ENCODE measurements around the gene BICRAL. TPM values are rescaled to one million over a fixed set of nuclear protein-coding genes. Genes with fewer than 3 reads are reported as not detected.
A peak's percentile ranks its signal among the peaks of the same experiment; 100 is the strongest.
"Not testable (repeated sequence)": the region's sequence is repeated elsewhere in the genome, so short reads cannot be mapped to it uniquely, and the experiment has no call there.

BICRAL gene
- total RNA-seq, 4 donors from 2014 or later: 14.7 to 34.8 (median 21.5) TPM

DNA sequence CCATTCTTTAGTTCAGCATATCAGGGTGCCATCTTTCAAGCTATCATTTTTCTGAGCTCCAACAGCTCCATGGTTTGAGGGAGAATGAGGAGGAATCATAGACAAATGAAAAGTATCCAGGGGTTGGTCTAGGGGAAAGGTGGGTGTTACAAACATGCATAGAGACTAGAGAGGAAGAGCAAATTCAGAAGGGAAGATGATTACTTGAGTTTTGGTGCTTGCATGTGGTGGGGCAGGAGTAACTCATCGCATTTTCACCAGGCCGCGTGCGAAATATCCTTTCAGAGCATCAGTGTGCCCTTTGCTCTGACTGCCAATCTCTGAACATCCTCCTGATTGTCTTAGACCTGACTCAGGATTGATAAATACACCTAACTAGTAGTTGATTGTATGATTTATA, 7.7 kb upstream of the BICRAL start:
- 71 to 89% methylated on average over 4 of the region's 4 CpGs for WGBS, 2 donors (ENCODE audit: low coverage in 1 of 2)
- intact Hi-C loops (cut with DNase I; ENCODE audit: low total_unique reads): no loop called here
- in situ Hi-C loops (cut with MboI; ENCODE audit: low pct_ligation_motif_present in 1 of 4, low pct_unique_long_range_greater_than_20kb in 1 of 4, low sequenced_read_pairs in 3 of 4): no loop called here
- DNase-seq: no peak
- Histone ChIP-seq H3K4me3 (no peak overlapping the region), H3K9me3 (no peaks in the 10 kb centered on the region), H3K4me1 (peaks cover 13 to 53% (median 32%) of the 10 kb centered on the region in 4 donors), H3K36me3 (no peaks in the 10 kb centered on the region), H3K27me3 (no peaks in the 10 kb centered on the region), H3K27ac (peak overlapping the region; percentile 63 to 75 (median 71))
- TF ChIP-seq POLR2A (IDR thresholded peaks at IDR 0.05) (no peak), EP300 (IDR thresholded peaks at IDR 0.05; ENCODE audit: low read depth) (no peak), POLR2AphosphoS5 (IDR thresholded peaks at IDR 0.05) (no peak)
- TF ChIP-seq, protein P1, sequence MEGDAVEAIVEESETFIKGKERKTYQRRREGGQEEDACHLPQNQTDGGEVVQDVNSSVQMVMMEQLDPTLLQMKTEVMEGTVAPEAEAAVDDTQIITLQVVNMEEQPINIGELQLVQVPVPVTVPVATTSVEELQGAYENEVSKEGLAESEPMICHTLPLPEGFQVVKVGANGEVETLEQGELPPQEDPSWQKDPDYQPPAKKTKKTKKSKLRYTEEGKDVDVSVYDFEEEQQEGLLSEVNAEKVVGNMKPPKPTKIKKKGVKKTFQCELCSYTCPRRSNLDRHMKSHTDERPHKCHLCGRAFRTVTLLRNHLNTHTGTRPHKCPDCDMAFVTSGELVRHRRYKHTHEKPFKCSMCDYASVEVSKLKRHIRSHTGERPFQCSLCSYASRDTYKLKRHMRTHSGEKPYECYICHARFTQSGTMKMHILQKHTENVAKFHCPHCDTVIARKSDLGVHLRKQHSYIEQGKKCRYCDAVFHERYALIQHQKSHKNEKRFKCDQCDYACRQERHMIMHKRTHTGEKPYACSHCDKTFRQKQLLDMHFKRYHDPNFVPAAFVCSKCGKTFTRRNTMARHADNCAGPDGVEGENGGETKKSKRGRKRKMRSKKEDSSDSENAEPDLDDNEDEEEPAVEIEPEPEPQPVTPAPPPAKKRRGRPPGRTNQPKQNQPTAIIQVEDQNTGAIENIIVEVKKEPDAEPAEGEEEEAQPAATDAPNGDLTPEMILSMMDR (IDR thresholded peaks at IDR 0.05): no peak

DNA sequence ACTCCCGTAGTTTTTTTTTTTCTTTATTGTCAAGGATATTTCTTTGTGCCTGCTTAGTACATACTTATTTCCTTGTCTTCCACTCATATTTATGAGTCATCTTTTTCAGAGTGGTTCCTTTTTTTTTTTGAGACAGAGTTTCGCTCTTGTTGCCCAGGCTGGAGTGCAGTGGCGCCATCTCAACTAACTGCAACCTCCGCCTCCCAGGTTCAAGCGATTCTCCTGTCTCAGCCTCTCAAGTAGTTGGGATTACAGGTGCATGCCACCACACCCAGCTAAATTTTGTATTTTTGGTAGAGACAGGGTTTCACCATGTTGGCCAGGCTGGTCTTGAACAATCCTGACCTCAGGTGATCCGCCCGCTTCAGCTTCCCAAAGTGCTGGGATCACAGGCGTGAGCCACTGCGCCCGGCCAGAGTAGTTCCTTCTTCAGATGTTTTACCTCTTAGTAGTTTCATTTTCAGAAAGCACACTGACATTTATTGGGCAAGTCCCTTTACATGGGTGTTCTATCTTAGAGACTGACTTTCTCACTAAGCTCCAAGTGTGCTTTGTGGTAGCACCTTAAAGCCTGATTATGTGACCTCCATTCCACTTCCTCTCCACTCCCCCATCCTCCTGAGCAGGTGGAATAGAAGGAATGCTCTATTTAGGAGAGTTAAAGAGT, 6.9 kb upstream of the BICRAL start:
- peak in 2 of 3 donors; percentile 16 to 32 for TF ChIP-seq POLR2AphosphoS5 (IDR thresholded peaks at IDR 0.05)
- TF ChIP-seq POLR2A (IDR thresholded peaks at IDR 0.05): peak; percentile 20
- Histone ChIP-seq H3K4me1 (peaks cover 16 to 60% (median 36%) of the 10 kb centered on the region in 4 donors), H3K27ac (peak overlapping the region; percentile 63 to 75 (median 71)), H3K4me3 (peak overlapping the region in 1 of 4 donors; percentile 7)
- 71 to 81% methylated on average over 1 to 10 of the region's 10 CpGs for WGBS, 2 donors (ENCODE audit: low coverage in 1 of 2)
- H3K9me3 ChIP-seq; intact Hi-C loops (cut with DNase I; ENCODE audit: low total_unique reads); in situ Hi-C loops (cut with MboI; ENCODE audit: low pct_ligation_motif_present in 1 of 4, low pct_unique_long_range_greater_than_20kb in 1 of 4, low sequenced_read_pairs in 3 of 4); H3K36me3 ChIP-seq; H3K27me3 ChIP-seq: not testable (repeated sequence)
- peak; percentile 56 for DNase-seq

DNA sequence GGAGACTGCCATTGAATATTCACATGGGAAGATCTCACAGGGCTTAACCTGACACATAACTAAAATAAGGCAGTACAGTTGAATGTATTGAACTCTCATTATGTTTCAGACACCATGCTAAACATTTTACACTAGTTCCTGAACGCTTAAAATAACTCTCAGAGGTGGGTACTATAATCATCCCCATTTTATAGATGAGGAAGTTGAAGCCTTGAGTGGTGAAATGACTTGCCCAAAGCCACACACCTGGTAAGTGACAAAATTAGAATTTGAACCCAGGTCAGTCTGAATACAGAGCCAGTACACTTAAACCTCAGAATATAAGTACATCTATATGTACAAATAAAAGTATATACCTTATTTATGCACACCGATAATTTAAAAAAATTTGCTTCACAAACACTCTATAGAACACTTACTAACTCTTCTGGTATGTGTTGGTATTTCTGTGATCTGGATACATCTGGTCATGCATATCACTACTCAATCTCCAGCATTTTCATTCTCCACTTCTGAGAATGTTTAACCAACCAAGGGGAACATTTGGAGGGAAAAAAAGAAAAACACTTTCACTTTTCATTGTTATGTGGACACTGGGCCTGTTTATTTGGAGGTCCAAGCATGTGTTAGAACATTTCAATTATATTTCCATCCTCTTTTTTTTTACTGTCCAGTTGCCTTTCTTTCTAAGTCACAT, 4.6 kb upstream of the BICRAL start:
- no peak overlapping the region for H3K4me3 ChIP-seq
- H3K27me3 ChIP-seq: no peaks in the 10 kb centered on the region
- peaks cover 22 to 72% (median 44%) of the 10 kb centered on the region in 4 donors for H3K4me1 ChIP-seq
- no peak for DNase-seq
- TF ChIP-seq, protein P1 (IDR thresholded peaks at IDR 0.05): no peak
- TF ChIP-seq POLR2A (IDR thresholded peaks at IDR 0.05) (no peak), POLR2AphosphoS5 (IDR thresholded peaks at IDR 0.05) (no peak)
- intact Hi-C loops (cut with DNase I; ENCODE audit: low total_unique reads) (no loop called here), in situ Hi-C loops (cut with MboI; ENCODE audit: low pct_ligation_motif_present in 1 of 4, low pct_unique_long_range_greater_than_20kb in 1 of 4, low sequenced_read_pairs in 3 of 4) (no loop called here)
- WGBS, 2 donors (ENCODE audit: low coverage in 1 of 2): 44 to 64% methylated on average over 1 to 2 of the region's 2 CpGs
- no peaks in the 10 kb centered on the region for H3K36me3 ChIP-seq
- H3K9me3 ChIP-seq: no peaks in the 10 kb centered on the region
- H3K27ac ChIP-seq: peak overlapping the region; percentile 38 to 75 (median 70)

DNA sequence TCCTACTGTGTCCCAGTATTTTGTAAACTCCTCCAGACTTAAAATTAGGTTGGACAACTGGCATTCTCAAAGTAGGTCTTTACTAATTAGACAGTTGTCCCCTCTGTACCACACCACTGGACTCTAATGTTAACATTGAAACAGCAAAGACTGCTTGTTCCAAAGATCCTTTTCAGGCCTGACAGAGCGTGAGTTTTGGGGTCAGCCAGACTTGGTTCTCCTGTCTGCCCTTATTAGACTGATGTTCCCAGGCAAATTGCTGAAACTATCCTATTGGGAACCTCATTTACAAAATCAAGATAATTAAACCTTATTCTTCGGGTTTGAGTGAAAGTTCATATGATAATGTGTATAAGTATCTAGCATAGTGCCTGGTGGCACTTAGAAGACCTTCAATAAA, 3.7 kb upstream of the BICRAL start:
- H3K27ac ChIP-seq: peak overlapping the region; percentile 38 to 75 (median 70)
- TF ChIP-seq EP300 (IDR thresholded peaks at IDR 0.05; ENCODE audit: low read depth) (no peak), POLR2A (IDR thresholded peaks at IDR 0.05) (no peak), POLR2AphosphoS5 (IDR thresholded peaks at IDR 0.05) (no peak)
- TF ChIP-seq, protein P1 (IDR thresholded peaks at IDR 0.05): no peak
- H3K4me3 ChIP-seq: no peak overlapping the region
- DNase-seq: no peak
- intact Hi-C loops (cut with DNase I; ENCODE audit: low total_unique reads): no loop called here
- in situ Hi-C loops (cut with MboI; ENCODE audit: low pct_ligation_motif_present in 1 of 4, low pct_unique_long_range_greater_than_20kb in 1 of 4, low sequenced_read_pairs in 3 of 4): no loop called here
- H3K9me3 ChIP-seq: no peaks in the 10 kb centered on the region
- WGBS, 2 donors (ENCODE audit: low coverage in 1 of 2): 70 to 78% methylated on average over 1 to 2 of the region's 2 CpGs
- H3K4me1 ChIP-seq: peaks cover 22 to 72% (median 44%) of the 10 kb centered on the region in 4 donors
- no peaks in the 10 kb centered on the region for H3K27me3 ChIP-seq
- no peaks in the 10 kb centered on the region for H3K36me3 ChIP-seq
